Measurements from ENCODE around the gene ACOXL.

ACOXL gene

GRCh38 chr2:110716959-110717645, 15.3 kb upstream of the ACOXL start:
- no peak overlapping the region for H3K4me3 ChIP-seq (ENCODE audit: low read length)
- DNase-seq (ENCODE audit: low read depth), result no peak
- TF ChIP-seq CTCF (IDR thresholded peaks at IDR 0.05; ENCODE audit: insufficient read depth, low read depth, low read length, missing control alignments), result no peak

DNA sequence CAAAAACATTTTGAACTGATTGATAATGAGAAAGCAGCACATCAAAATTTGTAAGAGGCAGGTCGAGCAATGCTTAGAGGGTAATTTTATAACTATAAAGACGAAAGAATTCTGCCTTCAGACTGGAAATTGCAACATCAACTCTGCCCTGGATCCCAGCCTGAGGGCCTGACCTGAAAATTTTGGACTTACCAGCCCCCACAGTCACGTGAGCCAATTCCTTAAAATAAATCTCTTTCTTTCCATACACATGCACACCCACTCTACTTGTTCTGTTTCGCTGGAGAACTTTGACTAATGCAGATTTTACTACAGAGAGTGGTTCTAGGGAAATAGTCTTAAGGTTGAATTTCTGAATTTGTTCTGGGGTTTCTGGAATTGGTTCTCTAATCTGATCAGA, 14.6 kb upstream of the ACOXL start:
- DNase-seq (ENCODE audit: low read depth), result no peak
- H3K4me3 ChIP-seq (ENCODE audit: low read length), result no peak overlapping the region
- TF ChIP-seq CTCF (IDR thresholded peaks at IDR 0.05; ENCODE audit: insufficient read depth, low read depth, low read length, missing control alignments), result no peak

DNA sequence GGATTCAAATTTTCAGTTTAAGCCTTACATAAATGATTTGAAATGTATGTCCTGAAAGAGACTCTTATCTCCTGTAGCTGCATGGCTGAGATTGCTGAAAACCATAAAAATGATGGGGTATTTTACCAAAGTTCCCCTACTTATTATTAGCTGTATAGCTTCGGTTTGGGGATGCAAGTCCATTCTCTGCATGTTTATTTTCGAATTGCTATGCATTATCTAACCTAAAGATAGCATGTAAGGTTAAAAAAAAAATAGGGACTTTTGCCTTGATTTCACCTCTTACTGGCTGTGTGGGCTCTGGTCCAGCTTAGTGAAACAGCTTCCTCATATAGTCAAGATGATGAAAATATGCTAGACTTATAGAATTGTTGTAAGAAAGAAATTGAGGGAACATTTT, 14.0 kb upstream of the ACOXL start:
- H3K4me3 ChIP-seq (ENCODE audit: low read length), result no peak overlapping the region
- no peak for TF ChIP-seq CTCF (IDR thresholded peaks at IDR 0.05; ENCODE audit: insufficient read depth, low read depth, low read length, missing control alignments)
- no peak for DNase-seq (ENCODE audit: low read depth)

DNA sequence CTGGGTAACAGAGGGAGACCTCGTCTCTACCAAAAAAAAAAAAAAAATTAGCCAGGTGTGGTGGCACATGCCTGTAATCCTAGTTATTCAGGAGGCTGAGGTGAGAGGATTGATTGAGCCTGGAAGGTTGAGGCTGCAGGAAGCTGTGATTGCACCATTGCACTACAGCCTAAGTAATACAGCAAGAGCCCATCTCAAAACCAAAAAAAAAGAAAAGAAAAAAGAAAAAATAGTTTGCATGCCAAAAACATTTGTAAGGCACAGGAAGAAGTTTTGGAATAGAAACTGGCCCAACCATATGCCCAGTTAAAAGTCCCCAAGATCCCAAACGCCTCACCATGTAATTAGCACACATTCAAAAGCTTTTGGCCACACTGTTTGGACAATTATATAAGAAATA, 13.4 kb upstream of the ACOXL start:
- no peak overlapping the region for H3K4me3 ChIP-seq (ENCODE audit: low read length)
- no peak for DNase-seq (ENCODE audit: low read depth)
- no peak for TF ChIP-seq CTCF (IDR thresholded peaks at IDR 0.05; ENCODE audit: insufficient read depth, low read depth, low read length, missing control alignments)

GRCh38 chr2:110720547-110720946, 11.8 kb upstream of the ACOXL start:
- DNase-seq (ENCODE audit: low read depth), result no peak
- no peak for TF ChIP-seq CTCF (IDR thresholded peaks at IDR 0.05; ENCODE audit: insufficient read depth, low read depth, low read length, missing control alignments)
- no peak overlapping the region for H3K4me3 ChIP-seq (ENCODE audit: low read length)

DNA sequence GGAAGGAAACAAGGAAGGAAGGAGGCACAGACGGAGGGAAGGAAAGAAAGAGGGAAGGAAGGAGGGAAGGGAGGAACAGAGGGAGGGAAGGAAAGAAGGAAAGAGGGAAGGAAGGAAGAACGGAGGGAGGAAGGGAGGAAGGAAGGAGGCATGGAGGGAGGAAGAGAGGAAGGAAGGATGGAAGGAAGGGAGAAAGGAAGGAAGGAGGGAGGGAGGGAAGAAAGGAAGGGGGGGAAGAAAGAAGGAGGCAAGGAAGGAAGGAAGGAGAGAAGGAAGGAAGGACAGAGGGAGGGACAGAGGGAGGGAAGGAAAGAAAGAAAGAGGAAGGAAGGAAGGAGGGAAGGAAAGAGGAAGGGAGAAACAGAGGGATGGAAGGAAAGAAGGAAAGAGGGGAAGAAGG, 7.6 kb upstream of the ACOXL start:
- no peak for TF ChIP-seq CTCF (IDR thresholded peaks at IDR 0.05; ENCODE audit: insufficient read depth, low read depth, low read length, missing control alignments)
- no peak for DNase-seq (ENCODE audit: low read depth)

GRCh38 chr2:110725370-110725769, 7.0 kb upstream of the ACOXL start:
- no peak overlapping the region for H3K4me3 ChIP-seq (ENCODE audit: low read length)
- TF ChIP-seq CTCF (IDR thresholded peaks at IDR 0.05; ENCODE audit: insufficient read depth, low read depth, low read length, missing control alignments), result no peak
- no peak for DNase-seq (ENCODE audit: low read depth)

More for the DNA sequence above, 7.6 kb upstream of the ACOXL start:
- H3K4me3 ChIP-seq (ENCODE audit: low read length), result no peak overlapping the region

Measured in epithelial cell of esophagus (primary cell).